Stimulated activated CD4-positive, alpha-beta T cell treated with anti-CD3 and anti-CD28 coated beads, Interleukin-12 subunit alpha, Interleukin-12 subunit beta, amount 100 ng/mL, for 4 hours (primary cell): ENCODE data around the gene FOXL3.

Source experiments
- DNase-seq: peaks from one replicate; pipeline ENCODE4 v3.0.0-alpha.2; 2020

The FOXL3 gene

GRCh38 chr7:269721-270120, 20.2 kb upstream of the FOXL3 start:
- no peak for DNase-seq

GRCh38 chr7:270351-270983, 19.5 kb upstream of the FOXL3 start:
- DNase-seq: no peak

GRCh38 chr7:271266-272107, 18.5 kb upstream of the FOXL3 start:
- DNase-seq: no peak

- DNase-seq: no peak
Observed at GRCh38 chr7:272108-272615, 17.8 kb upstream of the FOXL3 start.

- no peak for DNase-seq
Observed at GRCh38 chr7:272631-273030, 17.3 kb upstream of the FOXL3 start.

GRCh38 chr7:273327-273726, 16.6 kb upstream of the FOXL3 start:
- DNase-seq: no peak

- no peak for DNase-seq
Observed at GRCh38 chr7:274266-274665, 15.7 kb upstream of the FOXL3 start.

- DNase-seq: no peak
Observed at GRCh38 chr7:276230-276835, 13.6 kb upstream of the FOXL3 start.

- DNase-seq: no peak
Observed at GRCh38 chr7:277228-277627, 12.7 kb upstream of the FOXL3 start.

- DNase-seq: no peak
Observed at GRCh38 chr7:278081-278480, 11.9 kb upstream of the FOXL3 start.

GRCh38 chr7:279821-280220, 10.1 kb upstream of the FOXL3 start:
- DNase-seq: no peak

GRCh38 chr7:280461-280860, 9.5 kb upstream of the FOXL3 start:
- DNase-seq: no peak

GRCh38 chr7:281637-282036, 8.3 kb upstream of the FOXL3 start:
- no peak for DNase-seq

- no peak for DNase-seq
Observed at GRCh38 chr7:282621-283020, 7.3 kb upstream of the FOXL3 start.

GRCh38 chr7:284762-285722, 4.9 kb upstream of the FOXL3 start:
- no peak for DNase-seq

GRCh38 chr7:285731-286130, 4.2 kb upstream of the FOXL3 start:
- DNase-seq: no peak

GRCh38 chr7:286266-286665, 3.7 kb upstream of the FOXL3 start:
- no peak for DNase-seq

GRCh38 chr7:288671-289101, 1.3 kb upstream of the FOXL3 start:
- no peak for DNase-seq

GRCh38 chr7:289209-289755, 688 bp upstream of the FOXL3 start:
- no peak for DNase-seq

GRCh38 chr7:290554-291372, 793 bp downstream of the FOXL3 start:
- no peak for DNase-seq

- DNase-seq: no peak
Observed at GRCh38 chr7:291373-292092, 1.6 kb downstream of the FOXL3 start.
